K562 (cell line): ENCODE data around the gene SCAMP1. TPM values are rescaled to one million over a fixed set of nuclear protein-coding genes. Genes with fewer than 3 reads are reported as not detected.

Source experiments
- ATAC-seq: fragments of 200-7000 bp; cut with Tn5 transposase; 3 replicates; pipeline ENCODE4 v1.9.1; 2020; ENCODE audit warnings: moderate library complexity
- BruUV-seq: library from RNA; stranded (reverse); fragments of 400-500 nt; replicated peaks from 2 replicates; lab custom pipeline; 2021; lab: Mats Ljungman, UMichigan
- CTCF ChIA-PET: fragments of 300-600 bp; formaldehyde crosslinking; extraction: SDS; loops from one replicate; lab custom pipeline; 2021; ENCODE audit warnings: low intra/inter-chr PET ratio; lab: Yijun Ruan, JAX
- POLR2A ChIA-PET: fragments of 300-600, 350-650 bp; sonication (Branson Sonifier 250); formaldehyde crosslinking; extraction: SDS; loops from one replicate; lab custom pipeline; 2021; ENCODE audit warnings: antibody characterized with exemption, inconsistent platforms; lab: Yijun Ruan, JAX
- DNase-seq, 4 experiments: peaks; one replicate each; pipeline versions ENCODE4 v3.0.0 to v3.0.0-alpha.2; 2011 to 2018; ENCODE audit warnings: low spot score in 3 of 4, mixed read lengths in 3 of 4; ENCODE audit errors: extremely low read depth in 1 of 4
- FAIRE-seq: peaks from 2 replicates; lab custom pipeline; 2011; peaks lifted over from hg19 to GRCh38; lab: Jason Lieb, UNC
- H2AFZ ChIP-seq: 2 replicates; pipeline ENCODE4 v1.6.0; 2011; ENCODE audit warnings: low read depth, low read length, control low read depth, inconsistent platforms
- H3K27ac ChIP-seq: fragments of 200-600 bp; 3 replicates; pipeline ENCODE4 v1.8.0; 2011; ENCODE audit warnings: low read depth, mild to moderate bottlenecking, control low read depth, inconsistent platforms, low read length, moderate library complexity, mixed read lengths; ENCODE audit errors: extremely low read depth
- H3K27me3 ChIP-seq, 2 experiments: fragments of 300-600 bp in 1 of 2; 2 replicates in 1 of 2; 3 replicates in 1 of 2; pipeline versions ENCODE4 v1.6.0 to v1.8.0; 2011; ENCODE audit warnings: inconsistent platforms in 2 of 2, low read length in 2 of 2, mild to moderate bottlenecking in 1 of 2, mixed read lengths in 1 of 2, moderate library complexity in 1 of 2; ENCODE audit not compliant: control insufficient read depth in 2 of 2, insufficient read depth in 2 of 2
- H3K36me3 ChIP-seq: fragments of 300-600 bp; 3 replicates; pipeline ENCODE4 v1.8.0; 2011; ENCODE audit warnings: mild to moderate bottlenecking, low read length, inconsistent platforms; ENCODE audit not compliant: control insufficient read depth, insufficient read depth
- H3K4me1 ChIP-seq, 2 experiments: fragments of 200-600 bp in 1 of 2; replicated peaks in 1 of 2; 2 replicates in 1 of 2; 3 replicates in 1 of 2; pipeline versions ENCODE4 v1.5.1 to v1.8.0; 2011; ENCODE audit warnings: inconsistent platforms in 2 of 2, low read length in 2 of 2, mild to moderate bottlenecking in 1 of 2, mixed read lengths in 1 of 2, moderate library complexity in 1 of 2; ENCODE audit not compliant: control insufficient read depth in 2 of 2, insufficient read depth in 2 of 2
- H3K4me2 ChIP-seq: 2 replicates; pipeline ENCODE4 v1.6.1; 2011; ENCODE audit warnings: low read length, control low read depth, inconsistent platforms, mixed read lengths; ENCODE audit not compliant: insufficient read depth
- H3K4me3 ChIP-seq: fragments of 200-600 bp; sonication (generic), shearing (Covaris generic); 2 replicates; pipeline ENCODE4 v1.5.1; 2016; ENCODE audit warnings: control low read depth, inconsistent platforms
- H3K79me2 ChIP-seq: fragments of 200-600 bp; 3 replicates; pipeline ENCODE4 v1.8.0; 2011; ENCODE audit warnings: low read length, inconsistent platforms; ENCODE audit not compliant: control insufficient read depth, insufficient read depth
- H3K9ac ChIP-seq, 2 experiments: 2 replicates each; pipeline versions ENCODE4 v1.6.0 to v1.6.1; 2011; ENCODE audit warnings: low read depth in 2 of 2, low read length in 2 of 2, control low read depth in 1 of 2, inconsistent platforms in 1 of 2, mild to moderate bottlenecking in 1 of 2, mixed read lengths in 1 of 2; ENCODE audit not compliant: insufficient read depth in 1 of 2
- H3K9me1 ChIP-seq: one replicate; pipeline ENCODE4 v1.6.0; 2011; ENCODE audit warnings: inconsistent platforms, mild to moderate bottlenecking, low read length, moderate library complexity; ENCODE audit not compliant: control insufficient read depth, insufficient read depth
- H3K9me3 ChIP-seq: replicated peaks from 2 replicates; pipeline ENCODE4 v1.5.1; 2011; ENCODE audit warnings: low read depth, low read length, inconsistent platforms; ENCODE audit not compliant: control insufficient read depth, insufficient read depth
- H4K20me1 ChIP-seq: replicated peaks from 2 replicates; pipeline ENCODE4 v1.6.1; 2011; ENCODE audit warnings: low read length, inconsistent platforms, mixed read lengths; ENCODE audit not compliant: control insufficient read depth, insufficient read depth
- CEBPG ChIP-seq, 3 experiments: fragments of 200-800 bp in 1 of 3; sonication (Bioruptor generic) in 1 of 3; sonication (generic) in 1 of 3; formaldehyde crosslinking in 1 of 3; IDR thresholded peaks in 2 of 3; conservative IDR thresholded peaks in 1 of 3; 2 replicates each; pipeline versions ENCODE4 v1.6.1 to v1.8.0; 2016 to 2022; ENCODE audit warnings: missing compliant biosample characterization in 2 of 3, missing genetic modification characterization in 2 of 3, mild to moderate bottlenecking in 1 of 3, missing genetic modification reagents in 1 of 3
- TAL1 ChIP-seq: fragments of 450-650 bp; IDR thresholded peaks from 2 replicates; pipeline ENCODE4 v1.6.1; 2016; ENCODE audit warnings: mild to moderate bottlenecking
- WGBS: fragments of 100-300 bp; shearing (Covaris generic); methylation state at CpG from one replicate; pipeline ENCODE4 v1.1.6; 2016; ENCODE audit warnings: low coverage, mixed read lengths; ENCODE audit not compliant: insufficient coverage; ENCODE audit errors: missing lambda C conversion rate; 5-methylcytosine and 5-hydroxymethylcytosine counted together
- in situ Hi-C: fragments of 300-500 bp; cut with MboI; formaldehyde crosslinking; loops from 4 replicates; pipeline ENCODE4 v1.15.0; 2018; ENCODE audit warnings: inconsistent platforms, mixed read lengths
- intact Hi-C: fragments of 100-400 bp; cut with micrococcal nuclease; formaldehyde crosslinking; loops from 2 replicates; pipeline ENCODE4 v1.14.2; 2022
- polyA plus RNA-seq, 8 experiments: library from polyadenylated mRNA; depleted of rRNA in 4 of 8; stranded (reverse) in 5 of 8; unstranded in 3 of 8; fragments of >200 nt; fragmentation: Nextera tagmentation in 2 of 8; fragmentation: Illumina TruSeq in 1 of 8; extraction: Ambion mirVana in 2 of 8; extraction: Trizol in 1 of 8; gene quantifications; 2 replicates each; pipeline versions ENCODE4 v1.2.1 to v1.2.3, GENCODE V29; 2011 to 2014; ENCODE audit warnings: inconsistent platforms in 1 of 8, missing spikeins in 1 of 8
- total RNA-seq, 7 experiments: library from RNA; depleted of rRNA in 6 of 7; stranded (reverse); fragments of >200 nt in 6 of 7; fragmentation: Illumina TruSeq in 2 of 7; extraction: Trizol in 2 of 7; gene quantifications; 2 replicates each; pipeline versions ENCODE4 v1.2.1 to v1.2.3, GENCODE V29; 2011 to 2021; ENCODE audit warnings: low replicate concordance in 1 of 7

Gene SCAMP1
- total and polyA plus RNA-seq, 9 of the 15 experiments (the other 6 are each of a cell fraction or from before 2014, with no cell fraction given), result 5.4 to 23.9 (median 13.8) TPM

- in situ Hi-C loops, result loop anchor here (5.0 kb wide), 1 partner anchor 49 kb away; no protein-coding TSS in a partner anchor
- TF ChIP-seq TAL1, result no peak
- no peak for TF ChIP-seq CEBPG (CRISPR knock-in tag; IDR thresholded peaks at IDR 0.05)
- 0 out of 4 replicates have a peak, but pooled peaks of 1 of the 2 experiments have one; percentile 10 for TF ChIP-seq CEBPG (tag; conservative IDR thresholded peaks at IDR 0.05 in 1 of 2, IDR thresholded peaks at IDR 0.05 in 1 of 2)
- H3K4me1 ChIP-seq, result peaks cover 8 to 47% of the 10 kb centered on the region in 2 experiments
- peak overlapping the region; percentile 74 for H3K27ac ChIP-seq
- no peak overlapping the region for H3K4me3 ChIP-seq
- ChIA-PET CTCF (no interaction called here), POLR2A (interaction anchor here (0.9 to 1.3 kb wide), 3 partner anchors 9 to 17 kb away, joined by 3 to 5 read pairs (median 4); no protein-coding TSS in a partner anchor)
- H3K9me3 ChIP-seq, result no peaks in the 10 kb centered on the region; the same call in 1 of the 2 replicates
- peaks cover 27% of the 10 kb centered on the region for H3K36me3 ChIP-seq
- no TSS peak for BruUV-seq
- 76% methylated on average over 1 of the region's 1 CpG for WGBS
- no peak overlapping the region; the same call in 1 of the 2 replicates for H3K4me2 ChIP-seq
- no peak for ATAC-seq
- H3K27me3 ChIP-seq, result no peaks in the 10 kb centered on the region
- FAIRE-seq, result no peak
- peak overlapping the region in 1 of 2 experiments; percentile 46; a peak in 1 of 4 replicates for H3K9ac ChIP-seq
- no peaks in the 10 kb centered on the region for H3K9me1 ChIP-seq
- H4K20me1 ChIP-seq, result no peaks in the 10 kb centered on the region
- no peak for DNase-seq
- intact Hi-C loops, result no loop called here
- H3K79me2 ChIP-seq, result peaks cover 3% of the 10 kb centered on the region; the same call in 1 of the 3 replicates
- H2AFZ ChIP-seq, result 0 out of 2 replicates have a peak overlapping the region, but pooled peaks have one; percentile 71
Observed at GRCh38 chr5:78482948-78483347, 122.5 kb downstream of the SCAMP1 start.
